K562 (cell line): ENCODE measurements around the gene ANKRD13A.

ENCODE experiments used
- FOXK1 ChIP-seq: sonication (generic); formaldehyde crosslinking; IDR thresholded peaks from 2 replicates; pipeline ENCODE4 v1.8.0; 2022; ENCODE audit warnings: missing genetic modification reagents, mild to moderate bottlenecking, borderline replicate concordance
- NFRKB ChIP-seq: fragments of 450-650 bp; IDR thresholded peaks from 2 replicates; pipeline ENCODE4 v1.6.1; 2016; ENCODE audit warnings: low read depth
- STAT5A ChIP-seq: IDR thresholded peaks from 2 replicates; pipeline ENCODE4 v1.6.1; 2012; ENCODE audit warnings: low read length, inconsistent platforms, borderline replicate concordance
- ZNF146 ChIP-seq: IDR thresholded peaks from one replicate; pipeline ENCODE4 v1.6.1; 2018; ENCODE audit warnings: missing compliant biosample characterization; ENCODE audit not compliant: unreplicated experiment
- TF ChIP-seq, protein P1 (sequence below), 3 experiments: IDR thresholded peaks in 2 of 3; conservative IDR thresholded peaks in 1 of 3; 2 replicates each; pipeline ENCODE4 v1.5.1; 2011 to 2012; ENCODE audit warnings: low read length in 3 of 3, mild to moderate bottlenecking in 3 of 3, control low read depth in 2 of 3, improper control_type of control experiment in 1 of 3, inconsistent platforms in 1 of 3, low read depth in 1 of 3, mixed read lengths in 1 of 3, moderate library complexity in 1 of 3; ENCODE audit not compliant: insufficient read depth in 2 of 3
- TF ChIP-seq, protein P2 (sequence below), 2 experiments: fragments of 450-650 bp in 1 of 2; IDR thresholded peaks; 2 replicates each; pipeline ENCODE4 v1.6.1; 2011 to 2017; ENCODE audit warnings: low read depth in 2 of 2, antibody characterized with exemption in 1 of 2, borderline replicate concordance in 1 of 2, low read length in 1 of 2, mild to moderate bottlenecking in 1 of 2, mixed read lengths in 1 of 2; ENCODE audit not compliant: control insufficient read depth in 1 of 2

GRCh38 chr12:109961612-109962011 lies 37.6 kb upstream of the ANKRD13A start:
- TF ChIP-seq, protein P1, sequence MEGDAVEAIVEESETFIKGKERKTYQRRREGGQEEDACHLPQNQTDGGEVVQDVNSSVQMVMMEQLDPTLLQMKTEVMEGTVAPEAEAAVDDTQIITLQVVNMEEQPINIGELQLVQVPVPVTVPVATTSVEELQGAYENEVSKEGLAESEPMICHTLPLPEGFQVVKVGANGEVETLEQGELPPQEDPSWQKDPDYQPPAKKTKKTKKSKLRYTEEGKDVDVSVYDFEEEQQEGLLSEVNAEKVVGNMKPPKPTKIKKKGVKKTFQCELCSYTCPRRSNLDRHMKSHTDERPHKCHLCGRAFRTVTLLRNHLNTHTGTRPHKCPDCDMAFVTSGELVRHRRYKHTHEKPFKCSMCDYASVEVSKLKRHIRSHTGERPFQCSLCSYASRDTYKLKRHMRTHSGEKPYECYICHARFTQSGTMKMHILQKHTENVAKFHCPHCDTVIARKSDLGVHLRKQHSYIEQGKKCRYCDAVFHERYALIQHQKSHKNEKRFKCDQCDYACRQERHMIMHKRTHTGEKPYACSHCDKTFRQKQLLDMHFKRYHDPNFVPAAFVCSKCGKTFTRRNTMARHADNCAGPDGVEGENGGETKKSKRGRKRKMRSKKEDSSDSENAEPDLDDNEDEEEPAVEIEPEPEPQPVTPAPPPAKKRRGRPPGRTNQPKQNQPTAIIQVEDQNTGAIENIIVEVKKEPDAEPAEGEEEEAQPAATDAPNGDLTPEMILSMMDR (IDR thresholded peaks at IDR 0.05 in 2 of 3, conservative IDR thresholded peaks at IDR 0.05 in 1 of 3; ENCODE audit: insufficient read depth in 2 of 3, low read depth in 1 of 3, low read length in 3 of 3): no peak
- TF ChIP-seq NFRKB (no peak), STAT5A (no peak), ZNF146 (CRISPR knock-in tag) (no peak), FOXK1 (CRISPR knock-in tag) (no peak)
- TF ChIP-seq, protein P2, sequence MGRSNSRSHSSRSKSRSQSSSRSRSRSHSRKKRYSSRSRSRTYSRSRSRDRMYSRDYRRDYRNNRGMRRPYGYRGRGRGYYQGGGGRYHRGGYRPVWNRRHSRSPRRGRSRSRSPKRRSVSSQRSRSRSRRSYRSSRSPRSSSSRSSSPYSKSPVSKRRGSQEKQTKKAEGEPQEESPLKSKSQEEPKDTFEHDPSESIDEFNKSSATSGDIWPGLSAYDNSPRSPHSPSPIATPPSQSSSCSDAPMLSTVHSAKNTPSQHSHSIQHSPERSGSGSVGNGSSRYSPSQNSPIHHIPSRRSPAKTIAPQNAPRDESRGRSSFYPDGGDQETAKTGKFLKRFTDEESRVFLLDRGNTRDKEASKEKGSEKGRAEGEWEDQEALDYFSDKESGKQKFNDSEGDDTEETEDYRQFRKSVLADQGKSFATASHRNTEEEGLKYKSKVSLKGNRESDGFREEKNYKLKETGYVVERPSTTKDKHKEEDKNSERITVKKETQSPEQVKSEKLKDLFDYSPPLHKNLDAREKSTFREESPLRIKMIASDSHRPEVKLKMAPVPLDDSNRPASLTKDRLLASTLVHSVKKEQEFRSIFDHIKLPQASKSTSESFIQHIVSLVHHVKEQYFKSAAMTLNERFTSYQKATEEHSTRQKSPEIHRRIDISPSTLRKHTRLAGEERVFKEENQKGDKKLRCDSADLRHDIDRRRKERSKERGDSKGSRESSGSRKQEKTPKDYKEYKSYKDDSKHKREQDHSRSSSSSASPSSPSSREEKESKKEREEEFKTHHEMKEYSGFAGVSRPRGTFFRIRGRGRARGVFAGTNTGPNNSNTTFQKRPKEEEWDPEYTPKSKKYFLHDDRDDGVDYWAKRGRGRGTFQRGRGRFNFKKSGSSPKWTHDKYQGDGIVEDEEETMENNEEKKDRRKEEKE (IDR thresholded peaks at IDR 0.05; ENCODE audit: borderline replicate concordance in 1 of 2, control insufficient read depth in 1 of 2, low read depth in 2 of 2, low read length in 1 of 2): no peak
